GM12892 (cell line): Measurements from ENCODE around the gene OSBPL3.

Experiments used
- POLR2A ChIP-seq: IDR thresholded peaks from 2 replicates; pipeline ENCODE4 v1.6.1; 2011; ENCODE audit warnings: low read depth, low read length, control low read depth
- POLR2AphosphoS5 ChIP-seq: IDR thresholded peaks from 2 replicates; pipeline ENCODE4 v1.6.1; 2011; ENCODE audit warnings: low read depth, low read length, control low read depth
- TAF1 ChIP-seq: IDR thresholded peaks from 2 replicates; pipeline ENCODE4 v1.6.1; 2011; ENCODE audit warnings: low read depth, mild to moderate bottlenecking, control low read depth, low read length, borderline replicate concordance

DNA sequence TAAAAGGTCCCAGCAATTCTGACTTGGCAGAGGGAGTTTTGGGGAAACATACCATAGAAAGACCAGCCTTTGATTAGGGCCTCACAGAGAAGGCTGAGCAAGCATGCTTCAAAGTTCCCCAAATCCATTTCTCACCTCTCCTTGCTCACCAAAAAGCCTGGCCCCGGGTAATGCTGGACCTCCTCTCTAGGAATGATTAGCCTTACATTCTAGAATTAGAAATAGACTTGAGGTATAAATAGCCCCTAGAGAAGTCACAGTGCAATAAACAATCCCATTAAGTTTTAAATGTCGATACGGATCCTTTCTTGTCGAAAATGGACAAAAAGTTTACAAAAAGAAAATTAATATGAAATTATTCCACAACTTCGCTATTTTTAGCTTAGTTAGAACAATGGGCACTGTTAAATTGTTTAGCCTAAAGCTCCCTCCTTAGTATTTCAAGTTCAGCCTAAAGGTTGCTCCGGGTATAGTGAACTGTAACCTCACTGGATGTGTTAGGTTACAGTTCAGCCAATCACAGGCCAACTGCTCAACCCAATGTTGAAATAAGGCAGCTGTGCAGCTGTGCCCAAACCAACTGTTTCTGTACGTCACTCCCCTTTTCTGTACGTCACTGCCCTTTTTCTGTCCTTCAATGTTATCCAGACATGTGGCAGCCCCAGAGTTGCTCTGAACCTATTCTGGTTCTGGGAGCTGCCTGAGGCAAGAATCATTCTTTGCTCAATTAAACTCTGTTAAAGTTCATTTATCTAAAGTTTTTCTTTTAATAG is 214.8 kb downstream of the OSBPL3 start:
- TF ChIP-seq POLR2AphosphoS5 = no peak
- TF ChIP-seq TAF1 = no peak
- TF ChIP-seq POLR2A = no peak
